HEK293T (cell line): ENCODE results near the gene GLMN.

Experiments used
- BHLHE40 ChIP-seq: fragments of 450-650 bp; IDR thresholded peaks from 2 replicates; pipeline ENCODE4 v1.6.1; 2016; ENCODE audit warnings: mild to moderate bottlenecking, moderate library complexity, borderline replicate concordance
- CTBP1 ChIP-seq: fragments of 450-650 bp; IDR thresholded peaks from 2 replicates; pipeline ENCODE4 v1.6.1; 2016; ENCODE audit warnings: borderline replicate concordance
- FOXM1 ChIP-seq: fragments of 450-650 bp; IDR thresholded peaks from 2 replicates; pipeline ENCODE4 v1.6.1; 2017; ENCODE audit warnings: mild to moderate bottlenecking, borderline replicate concordance
- HDGF ChIP-seq: fragments of 450-650 bp; IDR thresholded peaks from 2 replicates; pipeline ENCODE4 v1.6.1; 2017; ENCODE audit warnings: antibody characterized with exemption, borderline replicate concordance
- L3MBTL2 ChIP-seq: fragments of 450-650 bp; conservative IDR thresholded peaks from 2 replicates; pipeline ENCODE4 v1.6.1; 2016; ENCODE audit warnings: mild to moderate bottlenecking
- PKNOX1 ChIP-seq: fragments of 450-650 bp; IDR thresholded peaks from 2 replicates; pipeline ENCODE4 v1.6.1; 2016
- SP1 ChIP-seq: fragments of 450-650 bp; IDR thresholded peaks from 2 replicates; pipeline ENCODE4 v1.6.1; 2017
- SUZ12 ChIP-seq: fragments of 450-650 bp; IDR thresholded peaks from 2 replicates; pipeline ENCODE4 v1.6.1; 2016; ENCODE audit warnings: mild to moderate bottlenecking
- TARDBP ChIP-seq: fragments of 450-650 bp; IDR thresholded peaks from 2 replicates; pipeline ENCODE4 v1.6.1; 2016
- ZNF384 ChIP-seq: fragments of 450-650 bp; IDR thresholded peaks from 2 replicates; pipeline ENCODE4 v1.6.1; 2016

GRCh38 chr1:92244376-92244775 is 54.4 kb downstream of the GLMN start:
- TF ChIP-seq TARDBP (no peak), ZNF384 (no peak), HDGF (no peak), FOXM1 (no peak), SUZ12 (no peak), BHLHE40 (no peak), PKNOX1 (no peak), SP1 (no peak), CTBP1 (no peak), L3MBTL2 (no peak)
